ENCODE data around the gene NOSTRIN.

NOSTRIN gene

DNA sequence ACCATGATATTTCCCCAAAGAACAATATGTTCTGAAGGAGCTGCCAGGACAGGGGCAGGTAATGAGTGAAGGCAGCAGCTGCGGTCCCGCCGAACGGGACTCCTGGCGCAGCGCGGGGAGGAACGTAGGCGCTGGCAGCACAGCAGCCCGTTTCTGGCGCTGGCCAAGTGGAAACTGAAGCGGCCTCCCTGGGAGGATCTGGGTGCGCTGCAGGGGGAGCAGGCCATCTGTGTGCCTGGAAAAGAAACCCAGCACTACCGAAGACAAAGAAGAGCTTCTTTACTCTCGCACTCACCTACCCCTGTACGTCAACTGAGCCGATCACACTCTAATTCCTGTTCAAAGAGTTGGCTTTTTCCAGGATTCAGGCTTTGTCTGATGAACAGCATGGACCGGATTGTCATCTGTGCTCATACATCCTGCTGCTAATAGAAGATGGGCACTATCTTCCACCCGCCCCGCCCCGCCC, 110.5 kb downstream of the NOSTRIN start:
- Histone ChIP-seq H3F3A (ENCODE audit: insufficient read depth) (no peaks in the 10 kb centered on the region), H3K36me3 (ENCODE audit: low read length) (no peaks in the 10 kb centered on the region), H4K20me1 (ENCODE audit: low read depth, low read length) (no peaks in the 10 kb centered on the region), H2AFZ (ENCODE audit: low read depth, low read length, severe bottlenecking) (no peak overlapping the region), H3K9ac (ENCODE audit: low read length) (no peak overlapping the region), H3K9me2 (replicated peaks; ENCODE audit: insufficient read depth, low read length) (no peaks in the 10 kb centered on the region), H3K27ac (ENCODE audit: low read depth, low read length) (no peak overlapping the region), H3K79me2 (ENCODE audit: insufficient read depth, low read length) (no peaks in the 10 kb centered on the region), H3K4me2 (ENCODE audit: low read depth, low read length, poor library complexity, severe bottlenecking) (no peak overlapping the region), H3K4me3 (ENCODE audit: insufficient read depth, low read length, poor library complexity, severe bottlenecking) (no peak overlapping the region), H3K9me3 (ENCODE audit: insufficient read depth, low read length) (no peaks in the 10 kb centered on the region), H3K27me3 (ENCODE audit: low read length) (no peaks in the 10 kb centered on the region)
- TF ChIP-seq CTCF (IDR thresholded peaks at IDR 0.05; ENCODE audit: insufficient read depth, low read length, poor library complexity, severe bottlenecking) (no peak), EZH2phosphoT487 (conservative IDR thresholded peaks at IDR 0.05; ENCODE audit: low read length) (no peak)

- Histone ChIP-seq H3K9ac (ENCODE audit: low read length) (no peak overlapping the region), H3K4me2 (ENCODE audit: low read depth, low read length, poor library complexity, severe bottlenecking) (no peak overlapping the region), H3F3A (ENCODE audit: insufficient read depth) (no peaks in the 10 kb centered on the region), H3K27me3 (ENCODE audit: low read length) (no peaks in the 10 kb centered on the region), H3K9me3 (ENCODE audit: insufficient read depth, low read length) (no peaks in the 10 kb centered on the region), H3K4me3 (ENCODE audit: insufficient read depth, low read length, poor library complexity, severe bottlenecking) (no peak overlapping the region), H3K79me2 (ENCODE audit: insufficient read depth, low read length) (no peaks in the 10 kb centered on the region), H2AFZ (ENCODE audit: low read depth, low read length, severe bottlenecking) (no peak overlapping the region), H3K9me2 (replicated peaks; ENCODE audit: insufficient read depth, low read length) (no peaks in the 10 kb centered on the region), H3K27ac (ENCODE audit: low read depth, low read length) (no peak overlapping the region), H3K36me3 (ENCODE audit: low read length) (no peaks in the 10 kb centered on the region), H4K20me1 (ENCODE audit: low read depth, low read length) (no peaks in the 10 kb centered on the region)
- TF ChIP-seq CTCF (IDR thresholded peaks at IDR 0.05; ENCODE audit: insufficient read depth, low read length, poor library complexity, severe bottlenecking) (no peak), EZH2phosphoT487 (conservative IDR thresholded peaks at IDR 0.05; ENCODE audit: low read length) (no peak)
Measured at GRCh38 chr2:168913495-168913894, 111.1 kb downstream of the NOSTRIN start.

Data from SU-DHL-6 (cell line).